Transverse colon (tissue), 3 donors: ENCODE measurements around the gene MCRIP2.

ENCODE experiments used
- CTCF ChIP-seq, 5 experiments: fragments of 200-600 bp in 3 of 5; fragments of 450-650 bp in 2 of 5; sonication (generic) in 3 of 5; IDR thresholded peaks; 1 replicate in 2 of 5; 2 replicates in 3 of 5; pipeline ENCODE4 v1.5.1; 2016 to 2017; ENCODE audit warnings: antibody characterized with exemption in 5 of 5, inconsistent platforms in 3 of 5, mild to moderate bottlenecking in 2 of 5, moderate library complexity in 1 of 5
- POLR2A ChIP-seq: fragments of 450-650 bp; IDR thresholded peaks from one replicate; pipeline ENCODE4 v1.6.1; 2016; ENCODE audit warnings: antibody characterized with exemption, mild to moderate bottlenecking, moderate library complexity

GRCh38 chr16:693364-693763 is 51.7 kb downstream of the MCRIP2 start:
- TF ChIP-seq POLR2A = no peak
- no peak for TF ChIP-seq CTCF (IDR thresholded peaks at IDR 0.05)
